CD14-positive monocyte (primary cell): ENCODE measurements around the gene MAP1S. TPM values are rescaled to one million over a fixed set of nuclear protein-coding genes. Genes with fewer than 3 reads are reported as not detected.
A peak's percentile ranks its signal among the peaks of the same experiment; 100 is the strongest.

ENCODE experiments used
- DNase-seq, 3 donors: peaks; one replicate each; pipeline ENCODE4 v3.0.0-alpha.2; 2011 to 2022
- H2AFZ ChIP-seq: 2 replicates; pipeline ENCODE4 v1.6.0; 2012; ENCODE audit warnings: mild to moderate bottlenecking, low read depth, low read length, inconsistent platforms; ENCODE audit not compliant: insufficient read depth, poor library complexity, severe bottlenecking
- H3K27ac ChIP-seq, 2 donors: 1 replicate in 1 of 2; 2 replicates in 1 of 2; pipeline ENCODE4 v1.5.1; 2012 to 2013; ENCODE audit warnings: low read length in 2 of 2, control low read depth in 1 of 2, inconsistent platforms in 1 of 2, low read depth in 1 of 2, mild to moderate bottlenecking in 1 of 2
- H3K27me3 ChIP-seq, 2 donors: one replicate each; pipeline versions ENCODE4 v1.6.0 to v1.6.1; 2011 to 2013; ENCODE audit warnings: low read length in 2 of 2; ENCODE audit not compliant: control insufficient read depth in 2 of 2, insufficient read depth in 2 of 2
- H3K36me3 ChIP-seq, 2 donors: replicated peaks in 1 of 2; 1 replicate in 1 of 2; 2 replicates in 1 of 2; pipeline versions ENCODE4 v1.5.1 to v1.6.1; 2012 to 2013; ENCODE audit warnings: low read length in 2 of 2, control low read depth in 1 of 2, inconsistent platforms in 1 of 2, mild to moderate bottlenecking in 1 of 2; ENCODE audit not compliant: insufficient read depth in 2 of 2, control insufficient read depth in 1 of 2
- H3K4me1 ChIP-seq, 2 donors: 1 replicate in 1 of 2; 2 replicates in 1 of 2; pipeline versions ENCODE4 v1.5.1 to v1.6.1; 2012 to 2013; ENCODE audit warnings: low read length in 2 of 2, control low read depth in 1 of 2, inconsistent platforms in 1 of 2, mild to moderate bottlenecking in 1 of 2, moderate library complexity in 1 of 2; ENCODE audit not compliant: insufficient read depth in 2 of 2, control insufficient read depth in 1 of 2
- H3K4me2 ChIP-seq: replicated peaks from 2 replicates; pipeline ENCODE3; 2012; ENCODE audit warnings: low read length, moderate library complexity, mild to moderate bottlenecking; ENCODE audit not compliant: poor library complexity, severe bottlenecking; ENCODE audit errors: extremely low read depth
- H3K4me3 ChIP-seq, 3 experiments: fragments of 200-600 bp in 1 of 3; sonication (generic) in 1 of 3; replicated peaks in 1 of 3; 1 replicate in 2 of 3; 2 replicates in 1 of 3; pipeline ENCODE4 v1.5.1; 2011 to 2013; ENCODE audit warnings: low read length in 3 of 3, mild to moderate bottlenecking in 3 of 3, control low read depth in 2 of 3, low read depth in 2 of 3, inconsistent platforms in 1 of 3, moderate library complexity in 1 of 3
- H3K79me2 ChIP-seq: 2 replicates; pipeline ENCODE4 v1.6.0; 2012; ENCODE audit warnings: mild to moderate bottlenecking, control low read depth, inconsistent platforms, low read length, moderate library complexity; ENCODE audit not compliant: insufficient read depth
- H3K9ac ChIP-seq: 2 replicates; pipeline ENCODE4 v1.6.0; 2017; ENCODE audit warnings: low read length, mild to moderate bottlenecking; ENCODE audit not compliant: insufficient read depth, poor library complexity, severe bottlenecking
- H3K9me3 ChIP-seq, 2 donors: replicated peaks in 1 of 2; 1 replicate in 1 of 2; 2 replicates in 1 of 2; pipeline versions ENCODE4 v1.5.1 to v1.6.1; 2012 to 2013; ENCODE audit warnings: low read length in 2 of 2, control low read depth in 1 of 2; ENCODE audit not compliant: control insufficient read depth in 1 of 2, insufficient read depth in 1 of 2
- H4K20me1 ChIP-seq: 2 replicates; pipeline ENCODE4 v1.6.0; 2012; ENCODE audit warnings: mild to moderate bottlenecking, low read length, control low read depth, moderate library complexity; ENCODE audit not compliant: insufficient read depth
- H3K27ac Mint-ChIP-seq, 7 donors: one replicate each; pipeline ENCODE4 v1.8.0; 2020; ENCODE audit warnings: mild to moderate bottlenecking in 7 of 7, mixed read lengths in 7 of 7, moderate library complexity in 6 of 7, inconsistent platforms in 2 of 7
- H3K27me3 Mint-ChIP-seq, 3 donors: one replicate each; pipeline ENCODE4 v1.8.0; 2021 to 2022; ENCODE audit warnings: low read depth in 3 of 3, mild to moderate bottlenecking in 3 of 3, mixed read lengths in 3 of 3, moderate library complexity in 3 of 3, inconsistent platforms in 1 of 3
- H3K36me3 Mint-ChIP-seq, 2 donors: one replicate each; pipeline ENCODE4 v1.8.0; 2020; ENCODE audit warnings: mixed read lengths in 2 of 2, inconsistent platforms in 1 of 2, mild to moderate bottlenecking in 1 of 2
- H3K4me1 Mint-ChIP-seq: one replicate; pipeline ENCODE4 v1.8.0; 2020; ENCODE audit warnings: mild to moderate bottlenecking, mixed read lengths
- H3K4me3 Mint-ChIP-seq, 2 donors: one replicate each; pipeline ENCODE4 v1.8.0; 2020; ENCODE audit warnings: mild to moderate bottlenecking in 2 of 2, mixed read lengths in 2 of 2, moderate library complexity in 1 of 2
- H3K9me3 Mint-ChIP-seq, 7 donors: one replicate each; pipeline ENCODE4 v1.8.0; 2020 to 2022; ENCODE audit warnings: mixed read lengths in 7 of 7, mild to moderate bottlenecking in 6 of 7, moderate library complexity in 6 of 7, inconsistent platforms in 2 of 7
- CTCF ChIP-seq: fragments of 200-600 bp; IDR thresholded peaks from one replicate; pipeline ENCODE4 v1.8.0; 2022; ENCODE audit warnings: antibody characterized with exemption, mild to moderate bottlenecking
- WGBS: methylation state at CpG from one replicate; pipeline ENCODE4 v1.1.5; 2013; ENCODE audit warnings: missing lambda C conversion rate; ENCODE audit not compliant: insufficient coverage; 5-methylcytosine and 5-hydroxymethylcytosine counted together
- intact Hi-C, 2 donors: fragments of 100-400 bp; cut with micrococcal nuclease; formaldehyde crosslinking; loops; one replicate each; pipeline versions ENCODE4 v1.15.0 to v1.15.1; 2023
- polyA plus RNA-seq, 3 donors: library from polyadenylated mRNA; depleted of rRNA in 1 of 3; unstranded in 2 of 3; stranded (reverse) in 1 of 3; fragments of 300-500 nt in 2 of 3; fragments of >200 nt in 1 of 3; fragmentation: Illumina TruSeq in 2 of 3; gene quantifications; 1 replicate in 2 of 3; 2 replicates in 1 of 3; pipeline ENCODE4 v1.2.3, GENCODE V29; 2012 to 2021

MAP1S gene
- polyA plus RNA-seq, 3 donors: 24.5 to 28.3 (median 27.5) TPM

- Mint-ChIP-seq H3K4me3 (no peak overlapping the region), H3K27me3 (peaks cover 25 to 32% (median 26%) of the 10 kb centered on the region in 3 donors), H3K36me3 (no peaks in the 10 kb centered on the region), H3K27ac (peak overlapping the region in 3 of 7 donors; percentile 43 to 69 (median 54)), H3K9me3 (peaks cover 0 to 2% (median 0%) of the 10 kb centered on the region in 7 donors), H3K4me1 (no peaks in the 10 kb centered on the region)
- no peak overlapping the region for H2AFZ ChIP-seq
- H3K27ac ChIP-seq: no peak overlapping the region
- H3K36me3 ChIP-seq: no peaks in the 10 kb centered on the region
- TF ChIP-seq CTCF: no peak
- peaks cover 2 to 3% of the 10 kb centered on the region in 2 donors for H3K27me3 ChIP-seq
- DNase-seq: no peak
- peaks cover 0 to 2% of the 10 kb centered on the region in 2 donors for H3K9me3 ChIP-seq
- H3K4me2 ChIP-seq: no peak overlapping the region
- H3K9ac ChIP-seq: no peak overlapping the region
- H4K20me1 ChIP-seq: no peaks in the 10 kb centered on the region
- WGBS: 81% methylated on average over 17 of the region's 19 CpGs
- intact Hi-C loops: no loop called here
- H3K4me1 ChIP-seq: no peaks in the 10 kb centered on the region
- H3K79me2 ChIP-seq: no peaks in the 10 kb centered on the region
- no peak overlapping the region for H3K4me3 ChIP-seq
Observed at GRCh38 chr19:17673937-17674799, 45.1 kb upstream of the MAP1S start.

GRCh38 chr19:17676295-17676694 lies 43.0 kb upstream of the MAP1S start:
- Mint-ChIP-seq H3K4me1 (peaks cover 12% of the 10 kb centered on the region), H3K27ac (no peak overlapping the region), H3K36me3 (no peaks in the 10 kb centered on the region), H3K4me3 (no peak overlapping the region), H3K27me3 (peaks cover 41 to 50% (median 45%) of the 10 kb centered on the region in 3 donors), H3K9me3 (peaks cover 0 to 2% (median 0%) of the 10 kb centered on the region in 7 donors)
- no CpG with 5 or more reads among the region's 2 CpGs for WGBS
- TF ChIP-seq CTCF: no peak
- Histone ChIP-seq H2AFZ (no peak overlapping the region), H3K4me3 (no peak overlapping the region), H3K4me1 (peaks cover 10 to 11% of the 10 kb centered on the region in 2 donors), H3K9ac (no peak overlapping the region), H4K20me1 (no peaks in the 10 kb centered on the region), H3K27me3 (peaks cover 9 to 24% of the 10 kb centered on the region in 2 donors), H3K4me2 (no peak overlapping the region), H3K9me3 (peaks cover 0 to 2% of the 10 kb centered on the region in 2 donors), H3K79me2 (no peaks in the 10 kb centered on the region), H3K36me3 (no peaks in the 10 kb centered on the region), H3K27ac (no peak overlapping the region)
- DNase-seq: no peak
- intact Hi-C loops: no loop called here
